Choroid plexus epithelial cell (primary cell): ENCODE measurements around the gene GDPD5.

Source experiments
- DNase-seq: peaks from one replicate; pipeline ENCODE4 v3.0.0-alpha.2; 2010; ENCODE audit warnings: low read depth
- H3K4me3 ChIP-seq: 2 replicates; pipeline ENCODE4 v1.5.1; 2011; ENCODE audit warnings: low read depth, mild to moderate bottlenecking, control low read depth, low read length, moderate library complexity
- TF ChIP-seq, protein P1 (sequence below): conservative IDR thresholded peaks from 2 replicates; pipeline ENCODE4 v1.5.1; 2011; ENCODE audit warnings: low read depth, mild to moderate bottlenecking, control low read depth, inconsistent platforms, low read length, moderate library complexity

GDPD5 gene

DNA sequence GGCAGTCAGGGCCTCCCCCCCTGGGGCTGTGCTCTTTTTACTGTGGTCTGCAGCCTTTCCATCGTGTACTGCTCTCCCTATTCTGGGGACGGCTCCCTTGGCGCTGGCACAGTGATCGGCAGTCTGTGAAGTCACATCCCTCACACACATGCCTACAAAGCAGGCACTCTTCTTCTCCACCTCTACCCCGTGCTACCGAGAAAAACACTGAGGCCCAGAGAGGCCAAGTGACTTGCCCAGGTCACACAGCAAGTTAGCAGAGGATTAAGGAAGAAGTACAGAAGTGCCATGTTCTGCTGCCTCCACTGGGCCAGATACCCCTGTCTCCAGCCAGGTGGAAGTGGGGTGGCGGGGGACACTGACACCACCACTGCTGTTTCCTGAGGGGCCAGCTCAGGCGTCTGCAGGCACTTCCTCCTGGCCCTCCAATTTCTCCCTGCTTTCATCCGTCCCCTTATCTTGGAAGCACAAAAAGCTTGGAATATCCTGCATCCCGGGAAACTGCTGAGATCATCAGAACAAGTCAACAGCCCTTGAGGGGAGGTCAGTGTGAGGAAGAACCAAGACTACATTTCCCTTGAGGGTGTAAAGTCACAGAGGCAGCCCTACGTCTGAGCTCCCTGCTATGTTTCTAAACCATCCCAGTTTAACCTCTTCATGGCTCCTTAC is 62.5 kb downstream of the GDPD5 start:
- no peak for DNase-seq
- no peak overlapping the region for H3K4me3 ChIP-seq

DNA sequence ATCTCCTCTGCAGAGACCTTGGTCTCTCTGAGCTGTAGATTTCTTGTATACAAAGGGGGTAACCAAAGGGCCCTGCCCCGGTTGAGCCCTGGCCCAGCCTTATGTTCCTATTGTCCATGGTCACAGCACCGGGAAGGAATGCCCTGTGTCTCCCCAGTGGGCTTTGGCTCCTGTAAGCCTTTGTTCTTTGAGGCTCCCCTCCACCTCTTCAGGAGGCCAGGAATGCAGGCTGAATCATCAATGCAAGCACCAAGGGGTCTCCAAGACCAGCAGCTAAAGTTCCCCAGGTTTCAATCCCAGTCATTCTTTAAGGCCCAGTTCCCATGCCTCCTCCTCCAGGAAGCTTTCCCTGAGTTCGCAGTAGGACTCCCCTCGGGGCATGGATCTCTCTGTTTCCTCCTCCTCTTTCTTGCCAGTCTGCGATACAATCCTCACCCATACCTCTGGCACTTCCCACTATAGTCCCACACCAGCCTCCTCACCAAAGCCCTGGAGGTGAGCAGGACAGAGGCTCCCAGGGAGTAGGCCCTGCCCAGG is 63.6 kb downstream of the GDPD5 start:
- H3K4me3 ChIP-seq: no peak overlapping the region
- DNase-seq: no peak
- TF ChIP-seq, protein P1, sequence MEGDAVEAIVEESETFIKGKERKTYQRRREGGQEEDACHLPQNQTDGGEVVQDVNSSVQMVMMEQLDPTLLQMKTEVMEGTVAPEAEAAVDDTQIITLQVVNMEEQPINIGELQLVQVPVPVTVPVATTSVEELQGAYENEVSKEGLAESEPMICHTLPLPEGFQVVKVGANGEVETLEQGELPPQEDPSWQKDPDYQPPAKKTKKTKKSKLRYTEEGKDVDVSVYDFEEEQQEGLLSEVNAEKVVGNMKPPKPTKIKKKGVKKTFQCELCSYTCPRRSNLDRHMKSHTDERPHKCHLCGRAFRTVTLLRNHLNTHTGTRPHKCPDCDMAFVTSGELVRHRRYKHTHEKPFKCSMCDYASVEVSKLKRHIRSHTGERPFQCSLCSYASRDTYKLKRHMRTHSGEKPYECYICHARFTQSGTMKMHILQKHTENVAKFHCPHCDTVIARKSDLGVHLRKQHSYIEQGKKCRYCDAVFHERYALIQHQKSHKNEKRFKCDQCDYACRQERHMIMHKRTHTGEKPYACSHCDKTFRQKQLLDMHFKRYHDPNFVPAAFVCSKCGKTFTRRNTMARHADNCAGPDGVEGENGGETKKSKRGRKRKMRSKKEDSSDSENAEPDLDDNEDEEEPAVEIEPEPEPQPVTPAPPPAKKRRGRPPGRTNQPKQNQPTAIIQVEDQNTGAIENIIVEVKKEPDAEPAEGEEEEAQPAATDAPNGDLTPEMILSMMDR: no peak

More for the DNA sequence above, 62.5 kb downstream of the GDPD5 start:
- TF ChIP-seq, protein P1: no peak

DNA sequence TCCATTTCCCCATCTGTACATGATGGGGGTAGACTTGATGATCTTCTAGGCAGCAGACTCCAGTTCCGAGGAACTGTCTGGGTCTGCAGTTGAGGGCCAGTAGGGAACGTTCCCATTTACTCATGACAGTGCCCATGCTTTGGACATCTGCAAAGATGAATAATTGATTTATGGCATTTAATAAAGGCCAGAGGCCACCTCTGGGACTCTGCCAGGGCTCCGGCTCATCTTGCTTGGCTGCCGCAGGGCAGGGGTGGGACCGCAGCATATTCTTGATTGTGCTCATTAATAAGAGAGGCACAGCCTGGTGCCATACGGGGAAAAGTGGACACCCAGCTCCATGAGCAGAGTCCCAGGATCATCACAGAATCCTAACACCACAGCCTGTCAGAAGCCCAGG is 64.6 kb downstream of the GDPD5 start:
- no peak overlapping the region for H3K4me3 ChIP-seq
- TF ChIP-seq, protein P1: no peak
- DNase-seq: no peak

DNA sequence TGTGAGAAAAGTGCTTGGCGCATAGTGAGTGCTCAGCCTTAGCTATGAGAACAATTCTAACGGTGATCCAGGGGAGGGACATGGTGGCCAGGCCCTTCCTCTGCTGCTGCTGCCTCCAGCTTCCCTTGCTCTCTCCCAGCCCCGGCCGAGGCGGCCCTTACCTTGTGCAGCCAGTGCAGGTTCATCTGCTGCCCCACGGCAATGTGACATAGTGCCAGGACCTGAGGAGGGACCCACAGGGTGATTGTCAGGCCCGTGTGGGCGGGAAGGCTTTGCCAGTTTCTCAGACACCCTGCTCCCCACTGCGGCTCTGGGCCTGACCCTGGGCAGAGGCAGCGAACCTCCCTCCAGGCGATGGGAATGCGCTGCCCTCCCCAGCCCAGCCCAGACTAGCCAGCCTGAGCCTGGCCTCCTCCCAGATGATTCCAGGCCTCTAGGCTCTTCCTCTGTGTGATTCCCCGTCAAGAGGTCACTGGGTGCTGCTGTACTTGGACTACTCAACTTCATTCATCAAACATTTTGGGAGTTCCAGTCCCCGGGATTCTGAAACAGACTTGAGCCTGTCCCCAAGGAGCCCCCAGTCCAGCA is 69.1 kb downstream of the GDPD5 start:
- TF ChIP-seq, protein P1: no peak
- no peak for DNase-seq
- no peak overlapping the region for H3K4me3 ChIP-seq

DNA sequence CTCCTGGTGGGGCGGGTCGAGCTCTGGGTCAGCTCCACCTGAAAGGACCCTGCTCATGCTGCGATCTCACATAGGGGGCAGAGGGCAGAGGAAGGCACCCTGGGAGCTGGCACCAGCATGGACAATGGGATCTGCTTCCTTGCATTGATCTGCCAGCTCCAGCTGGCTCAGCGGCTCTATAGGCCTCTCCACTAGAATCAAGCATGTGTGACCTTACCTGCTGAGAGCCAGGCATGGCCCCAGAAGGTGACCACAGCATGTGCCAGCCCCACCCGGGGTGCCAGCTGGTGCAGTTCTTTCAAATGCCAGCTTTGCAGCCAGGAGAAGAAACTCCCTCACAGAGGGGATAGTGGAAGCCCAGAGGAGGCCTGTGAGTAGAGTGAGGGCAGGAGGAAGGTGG is 70.8 kb downstream of the GDPD5 start:
- TF ChIP-seq, protein P1: no peak

DNA sequence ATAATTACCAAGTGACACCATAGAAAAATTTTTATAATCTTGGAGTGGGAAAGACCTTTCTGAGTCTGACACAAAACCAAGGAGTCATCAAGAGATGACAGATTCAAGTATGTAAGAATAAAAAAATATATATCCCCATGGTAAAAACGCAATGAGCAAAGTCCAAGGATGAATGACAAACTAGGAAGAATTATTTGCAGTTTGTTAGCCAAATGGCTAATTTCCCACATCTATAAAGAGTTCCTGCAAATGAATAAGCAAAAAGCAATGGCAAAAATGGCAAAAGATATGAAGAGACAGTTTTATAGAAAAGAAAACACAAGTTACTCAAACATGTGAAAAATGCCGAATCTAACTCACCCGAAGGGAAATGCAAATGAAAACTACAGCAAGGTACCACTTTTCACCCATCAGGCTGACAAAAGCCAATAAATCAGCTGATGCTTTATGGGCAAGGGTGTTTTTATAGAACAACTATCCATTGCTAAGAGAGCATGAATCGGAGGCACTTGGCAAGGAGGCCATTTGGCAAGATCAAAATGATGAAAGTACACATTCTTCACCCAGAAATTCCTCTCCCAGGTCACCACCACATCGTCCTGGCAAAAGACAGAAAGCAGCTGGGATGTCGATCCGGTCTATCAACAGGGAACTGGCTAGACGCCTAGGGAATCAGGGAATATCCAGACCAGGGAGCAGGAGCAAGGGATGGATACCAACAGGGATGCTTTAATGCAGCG is 71.7 kb downstream of the GDPD5 start:
- TF ChIP-seq, protein P1: no peak
- DNase-seq: peak; percentile 62
- H3K4me3 ChIP-seq: no peak overlapping the region

More for the DNA sequence above, 70.8 kb downstream of the GDPD5 start:
- no peak overlapping the region for H3K4me3 ChIP-seq
- no peak for DNase-seq
